IMR-90 (cell line): ENCODE results near the gene GFRA4. TPM values are rescaled to one million over a fixed set of nuclear protein-coding genes. Genes with fewer than 3 reads are reported as not detected.

Source experiments
- ATAC-seq: fragments of 200-7000 bp; cut with Tn5 transposase; 2 replicates; pipeline ENCODE4 v1.9.1; 2020; ENCODE audit warnings: low read depth, mild to moderate bottlenecking, moderate library complexity
- BruUV-seq: library from RNA; stranded (reverse); fragments of 400-500 nt; replicated peaks from 2 replicates; lab custom pipeline; 2021; lab: Mats Ljungman, UMichigan
- CTCF ChIA-PET: fragments of 300-600 bp; formaldehyde crosslinking; extraction: SDS; loops from one replicate; lab custom pipeline; 2021; ENCODE audit warnings: antibody characterized with exemption; lab: Yijun Ruan, JAX
- POLR2A ChIA-PET: fragments of 300-600 bp; sonication (Branson Sonifier 250); formaldehyde crosslinking; loops from one replicate; lab custom pipeline; 2022; ENCODE audit warnings: antibody characterized with exemption; ENCODE audit not compliant: unreplicated experiment; lab: Charles Lee
- DNase-seq: peaks from one replicate; pipeline ENCODE4 v3.0.0; 2013
- H2AFZ ChIP-seq: replicated peaks from 2 replicates; pipeline ENCODE3; 2013; ENCODE audit warnings: low read length, mild to moderate bottlenecking; ENCODE audit not compliant: poor library complexity
- H2AK5ac ChIP-seq: 2 replicates; pipeline ENCODE4 v1.6.1; 2013; ENCODE audit warnings: low read depth, low read length, inconsistent platforms
- H2AK9ac ChIP-seq: replicated peaks from 2 replicates; pipeline ENCODE3; 2013; ENCODE audit warnings: mild to moderate bottlenecking, low read depth, low read length, moderate library complexity; ENCODE audit not compliant: poor library complexity
- H2BK120ac ChIP-seq: 2 replicates; pipeline ENCODE4 v1.6.1; 2013; ENCODE audit warnings: low read depth, low read length, inconsistent platforms
- H2BK15ac ChIP-seq: 3 replicates; pipeline ENCODE4 v1.6.1; 2013; ENCODE audit warnings: low read depth, low read length, inconsistent platforms
- H2BK20ac ChIP-seq: 2 replicates; pipeline ENCODE4 v1.6.1; 2013; ENCODE audit warnings: low read depth, mild to moderate bottlenecking, inconsistent platforms, low read length, moderate library complexity
- H2BK5ac ChIP-seq: 2 replicates; pipeline ENCODE4 v1.6.1; 2013; ENCODE audit warnings: mild to moderate bottlenecking, low read depth, low read length, inconsistent platforms; ENCODE audit not compliant: poor library complexity, severe bottlenecking
- H3K14ac ChIP-seq: replicated peaks from 2 replicates; pipeline ENCODE4 v1.6.1; 2013; ENCODE audit warnings: low read depth, low read length, inconsistent platforms
- H3K18ac ChIP-seq: 2 replicates; pipeline ENCODE4 v1.6.1; 2013; ENCODE audit warnings: low read depth, low read length, control low read depth
- H3K23ac ChIP-seq: 2 replicates; pipeline ENCODE4 v1.6.1; 2013; ENCODE audit warnings: low read depth, low read length, inconsistent platforms
- H3K27ac ChIP-seq: 2 replicates; pipeline ENCODE4 v1.5.1; 2013; ENCODE audit warnings: mild to moderate bottlenecking, control low read depth, low read length; ENCODE audit not compliant: insufficient read depth
- H3K27me3 ChIP-seq: 2 replicates; pipeline ENCODE4 v1.6.1; 2013; ENCODE audit warnings: low read length; ENCODE audit not compliant: control insufficient read depth, insufficient read depth
- H3K36me3 ChIP-seq: 2 replicates; pipeline ENCODE4 v1.6.1; 2013; ENCODE audit warnings: low read length, mixed read lengths; ENCODE audit not compliant: control insufficient read depth, insufficient read depth
- H3K4ac ChIP-seq: 2 replicates; pipeline ENCODE4 v1.6.1; 2013; ENCODE audit warnings: low read depth, low read length, inconsistent platforms
- H3K4me1 ChIP-seq: 2 replicates; pipeline ENCODE4 v1.6.1; 2013; ENCODE audit warnings: low read length, mixed read lengths; ENCODE audit not compliant: control insufficient read depth, insufficient read depth
- H3K4me2 ChIP-seq: 2 replicates; pipeline ENCODE4 v1.6.1; 2013; ENCODE audit warnings: low read depth, mild to moderate bottlenecking, control low read depth, low read length, moderate library complexity
- H3K4me3 ChIP-seq: 2 replicates; pipeline ENCODE4 v1.5.1; 2013; ENCODE audit warnings: low read depth, mild to moderate bottlenecking, control low read depth, low read length, moderate library complexity; ENCODE audit not compliant: insufficient read depth
- H3K56ac ChIP-seq: 2 replicates; pipeline ENCODE4 v1.6.1; 2013; ENCODE audit warnings: low read length, inconsistent platforms; ENCODE audit not compliant: insufficient read depth; ENCODE audit errors: extremely low read depth
- H3K79me1 ChIP-seq, 2 experiments: 2 replicates each; pipeline ENCODE4 v1.6.1; 2013; ENCODE audit warnings: low read length in 2 of 2, inconsistent platforms in 1 of 2, low read depth in 1 of 2
- H3K9ac ChIP-seq: 2 replicates; pipeline ENCODE4 v1.6.1; 2013; ENCODE audit warnings: low read depth, low read length, control low read depth
- H3K9me1 ChIP-seq: 2 replicates; pipeline ENCODE4 v1.6.1; 2013; ENCODE audit warnings: low read length, inconsistent platforms; ENCODE audit not compliant: insufficient read depth
- H3K9me3 ChIP-seq: 2 replicates; pipeline ENCODE4 v1.6.1; 2013; ENCODE audit warnings: low read length; ENCODE audit not compliant: control insufficient read depth, insufficient read depth
- H4K20me1 ChIP-seq: 2 replicates; pipeline ENCODE4 v1.6.1; 2013; ENCODE audit warnings: low read length, inconsistent platforms; ENCODE audit not compliant: insufficient read depth
- H4K5ac ChIP-seq: 2 replicates; pipeline ENCODE4 v1.6.1; 2013; ENCODE audit warnings: mild to moderate bottlenecking, low read depth, low read length, control low read depth
- H4K8ac ChIP-seq, 2 experiments: 2 replicates each; pipeline ENCODE4 v1.6.1; 2013; ENCODE audit warnings: low read depth in 2 of 2, low read length in 2 of 2, control low read depth in 1 of 2, inconsistent platforms in 1 of 2
- H4K91ac ChIP-seq: 2 replicates; pipeline ENCODE4 v1.6.1; 2013; ENCODE audit warnings: low read depth, low read length, inconsistent platforms; ENCODE audit not compliant: insufficient read depth
- BHLHE40 ChIP-seq: fragments of 150-350 bp; IDR thresholded peaks from 2 replicates; pipeline ENCODE4 v1.6.1; 2016; ENCODE audit warnings: mild to moderate bottlenecking, low read depth, low read length
- CEBPB ChIP-seq: IDR thresholded peaks from 2 replicates; pipeline ENCODE4 v1.6.1; 2012; ENCODE audit warnings: low read depth, low read length, improper control_type of control experiment
- CHD1 ChIP-seq: IDR thresholded peaks from 2 replicates; pipeline ENCODE4 v1.6.1; 2012; ENCODE audit warnings: low read depth, low read length, improper control_type of control experiment
- FOS ChIP-seq: fragments of 150-350 bp; IDR thresholded peaks from 2 replicates; pipeline ENCODE4 v1.6.1; 2016; ENCODE audit warnings: low read depth, low read length
- MAFK ChIP-seq: IDR thresholded peaks from 2 replicates; pipeline ENCODE4 v1.6.1; 2012; ENCODE audit warnings: low read depth, low read length, improper control_type of control experiment
- MAZ ChIP-seq: IDR thresholded peaks from 2 replicates; pipeline ENCODE4 v1.6.1; 2012; ENCODE audit warnings: low read depth, mild to moderate bottlenecking, low read length, improper control_type of control experiment, moderate library complexity, borderline replicate concordance
- NFE2L2 ChIP-seq: fragments of 150-350 bp; IDR thresholded peaks from 2 replicates; pipeline ENCODE4 v1.6.1; 2016; ENCODE audit warnings: low read depth, mild to moderate bottlenecking, low read length
- POLR2A ChIP-seq: IDR thresholded peaks from 2 replicates; pipeline ENCODE4 v1.6.1; 2012; ENCODE audit warnings: mild to moderate bottlenecking, low read depth, low read length
- RAD21 ChIP-seq: IDR thresholded peaks from 2 replicates; pipeline ENCODE4 v1.6.1; 2012; ENCODE audit warnings: low read length, improper control_type of control experiment
- RCOR1 ChIP-seq: IDR thresholded peaks from 2 replicates; pipeline ENCODE4 v1.6.1; 2012; ENCODE audit warnings: mild to moderate bottlenecking, low read length, improper control_type of control experiment; ENCODE audit not compliant: insufficient replicate concordance
- RFX5 ChIP-seq: IDR thresholded peaks from 2 replicates; pipeline ENCODE4 v1.8.0; 2012; ENCODE audit warnings: low read depth, mild to moderate bottlenecking, low read length, moderate library complexity
- SMC3 ChIP-seq: fragments of 150-350 bp; IDR thresholded peaks from 2 replicates; pipeline ENCODE4 v1.6.1; 2016; ENCODE audit warnings: low read depth, mild to moderate bottlenecking, antibody characterized with exemption, low read length, moderate library complexity
- USF2 ChIP-seq: fragments of 150-350 bp; IDR thresholded peaks from 2 replicates; pipeline ENCODE4 v1.6.1; 2017; ENCODE audit warnings: mild to moderate bottlenecking, antibody characterized with exemption, low read length, low read depth
- WGBS, 2 experiments: methylation state at CpG; one replicate each; pipeline versions ENCODE4 v1.1.5 to v1.1.7; 2013; ENCODE audit warnings: missing lambda C conversion rate in 2 of 2; ENCODE audit not compliant: insufficient read length in 1 of 2; ENCODE audit errors: extremely low coverage in 2 of 2; 5-methylcytosine and 5-hydroxymethylcytosine counted together
- dilution Hi-C: fragments of 300-500 bp; cut with HindIII; formaldehyde crosslinking; loops from one replicate; pipeline ENCODE4 v1.14.3; 2018; ENCODE audit warnings: low sequenced_read_pairs; ENCODE audit not compliant: unreplicated experiment
- in situ Hi-C: fragments of 300-500 bp; cut with MboI; formaldehyde crosslinking; loops from 3 replicates; pipeline ENCODE4 v1.14.3; 2019; ENCODE audit warnings: low sequenced_read_pairs, inconsistent platforms, mixed read lengths
- intact Hi-C: fragments of 100-400 bp; cut with micrococcal nuclease; formaldehyde crosslinking; loops from 2 replicates; pipeline ENCODE4 v1.10.0; 2022
- polyA plus RNA-seq, 3 experiments: library from polyadenylated mRNA; depleted of rRNA; stranded (reverse); fragments of >200 nt; gene quantifications; 2 replicates each; pipeline ENCODE4 v1.2.3, GENCODE V29; 2012; ENCODE audit warnings: low replicate concordance in 1 of 3
- total RNA-seq: library from RNA; depleted of rRNA; stranded (reverse); fragments of >200 nt; gene quantifications from 2 replicates; pipeline ENCODE4 v1.2.3, GENCODE V29; 2012
- TF ChIP-seq, protein P1 (sequence below): conservative IDR thresholded peaks from 2 replicates; pipeline ENCODE4 v1.5.1; 2012; ENCODE audit warnings: mild to moderate bottlenecking, low read depth, low read length, improper control_type of control experiment

Gene GFRA4
- total and polyA plus RNA-seq, 2 of the 4 experiments (the other 2 are of a cell fraction), result not detected

DNA sequence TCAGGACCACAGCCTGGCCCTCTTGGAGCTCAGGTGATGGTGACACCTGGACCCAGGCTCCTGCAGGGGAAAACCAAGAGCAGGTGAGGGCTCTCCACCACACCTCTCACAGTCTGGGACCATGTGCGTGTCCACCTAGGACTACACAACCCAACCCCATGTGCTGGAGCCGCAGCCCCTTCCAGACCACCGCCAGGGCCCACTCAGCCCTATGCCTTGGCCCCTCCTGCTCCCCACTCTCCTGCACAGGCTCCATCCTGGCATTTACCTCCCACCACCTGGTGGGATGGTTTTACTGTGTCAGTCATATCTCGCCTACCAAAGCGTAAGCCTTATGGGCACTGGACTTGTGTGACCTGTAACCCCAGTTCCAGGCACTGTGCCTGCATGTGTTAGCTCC is 31.7 kb upstream of the GFRA4 start:
- Histone ChIP-seq H3K36me3 (no peaks in the 10 kb centered on the region), H3K4ac (no peak overlapping the region), H3K9me3 (peaks cover 4% of the 10 kb centered on the region; the same call in 1 of the 2 replicates), H2AK5ac (no peak overlapping the region), H3K56ac (no peak overlapping the region), H3K4me1 (no peaks in the 10 kb centered on the region), H2AFZ (no peak overlapping the region), H4K20me1 (no peaks in the 10 kb centered on the region), H3K4me3 (no peak overlapping the region), H3K14ac (no peak overlapping the region), H3K9me1 (no peaks in the 10 kb centered on the region), H3K4me2 (no peak overlapping the region), H2AK9ac (no peak overlapping the region), H4K8ac (no peak overlapping the region), H2BK120ac (no peak overlapping the region), H3K27ac (no peak overlapping the region), H2BK20ac (no peak overlapping the region), H3K18ac (no peak overlapping the region), H3K9ac (no peak overlapping the region), H4K91ac (no peak overlapping the region), H4K5ac (no peak overlapping the region), H2BK5ac (no peak overlapping the region), H3K79me1 (no peaks in the 10 kb centered on the region), H3K27me3 (peaks cover 24% of the 10 kb centered on the region; the same call in 1 of the 2 replicates), H3K23ac (no peak overlapping the region), H2BK15ac (no peak overlapping the region)
- no peak for TF ChIP-seq MAFK
- TF ChIP-seq RCOR1, result no peak
- no peak for TF ChIP-seq USF2
- TF ChIP-seq BHLHE40, result no peak
- TF ChIP-seq CEBPB, result no peak
- no peak for TF ChIP-seq NFE2L2
- no peak for TF ChIP-seq FOS
- TF ChIP-seq RAD21, result no peak
- no peak for TF ChIP-seq CHD1
- TF ChIP-seq MAZ, result no peak
- no peak for TF ChIP-seq SMC3
- no peak for TF ChIP-seq POLR2A
- TF ChIP-seq, protein P1, sequence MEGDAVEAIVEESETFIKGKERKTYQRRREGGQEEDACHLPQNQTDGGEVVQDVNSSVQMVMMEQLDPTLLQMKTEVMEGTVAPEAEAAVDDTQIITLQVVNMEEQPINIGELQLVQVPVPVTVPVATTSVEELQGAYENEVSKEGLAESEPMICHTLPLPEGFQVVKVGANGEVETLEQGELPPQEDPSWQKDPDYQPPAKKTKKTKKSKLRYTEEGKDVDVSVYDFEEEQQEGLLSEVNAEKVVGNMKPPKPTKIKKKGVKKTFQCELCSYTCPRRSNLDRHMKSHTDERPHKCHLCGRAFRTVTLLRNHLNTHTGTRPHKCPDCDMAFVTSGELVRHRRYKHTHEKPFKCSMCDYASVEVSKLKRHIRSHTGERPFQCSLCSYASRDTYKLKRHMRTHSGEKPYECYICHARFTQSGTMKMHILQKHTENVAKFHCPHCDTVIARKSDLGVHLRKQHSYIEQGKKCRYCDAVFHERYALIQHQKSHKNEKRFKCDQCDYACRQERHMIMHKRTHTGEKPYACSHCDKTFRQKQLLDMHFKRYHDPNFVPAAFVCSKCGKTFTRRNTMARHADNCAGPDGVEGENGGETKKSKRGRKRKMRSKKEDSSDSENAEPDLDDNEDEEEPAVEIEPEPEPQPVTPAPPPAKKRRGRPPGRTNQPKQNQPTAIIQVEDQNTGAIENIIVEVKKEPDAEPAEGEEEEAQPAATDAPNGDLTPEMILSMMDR, result no peak
- TF ChIP-seq RFX5, result no peak
- ChIA-PET POLR2A (no interaction called here), CTCF (interaction anchor here (1.4 kb wide), 1 partner anchor 132 kb away, joined by 4 read pairs; no protein-coding TSS in a partner anchor)
- no TSS peak for BruUV-seq
- ATAC-seq (no peak), DNase-seq (no peak)
- in situ Hi-C loops, result no loop called here
- dilution Hi-C loops, result no loop called here
- WGBS, 2 experiments, result no CpG with 5 or more reads among the region's 5 CpGs
- intact Hi-C loops, result no loop called here
